Measurements from ENCODE around the gene CACNA1S. TPM values are rescaled to one million over a fixed set of nuclear protein-coding genes. Genes with fewer than 3 reads are reported as not detected.

CACNA1S gene
- total RNA-seq, 1 donor from 2014 or later, result not detected

DNA sequence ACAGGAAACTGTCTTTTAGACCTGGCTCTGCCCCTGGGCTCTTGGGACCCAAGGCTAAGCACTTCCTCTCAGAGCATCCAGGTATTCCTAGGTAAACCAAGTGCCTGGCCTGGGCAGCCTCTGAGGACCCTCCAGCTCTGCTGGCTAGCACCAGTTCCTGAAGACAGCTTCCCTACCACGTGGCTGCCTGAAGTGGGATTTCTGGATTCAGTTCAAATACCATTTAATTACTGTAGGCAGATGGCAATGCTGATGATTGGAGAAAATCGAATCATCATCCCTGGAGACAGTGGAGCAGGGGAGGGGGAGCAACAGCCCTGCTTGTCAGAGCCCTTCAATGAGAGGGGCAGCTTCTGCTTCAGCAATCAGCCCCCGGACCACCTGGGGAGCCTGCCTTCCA is 100.6 kb downstream of the CACNA1S start:
- H3K9me3 ChIP-seq (replicated peaks), result no peaks in the 10 kb centered on the region
- TF ChIP-seq, protein P1, sequence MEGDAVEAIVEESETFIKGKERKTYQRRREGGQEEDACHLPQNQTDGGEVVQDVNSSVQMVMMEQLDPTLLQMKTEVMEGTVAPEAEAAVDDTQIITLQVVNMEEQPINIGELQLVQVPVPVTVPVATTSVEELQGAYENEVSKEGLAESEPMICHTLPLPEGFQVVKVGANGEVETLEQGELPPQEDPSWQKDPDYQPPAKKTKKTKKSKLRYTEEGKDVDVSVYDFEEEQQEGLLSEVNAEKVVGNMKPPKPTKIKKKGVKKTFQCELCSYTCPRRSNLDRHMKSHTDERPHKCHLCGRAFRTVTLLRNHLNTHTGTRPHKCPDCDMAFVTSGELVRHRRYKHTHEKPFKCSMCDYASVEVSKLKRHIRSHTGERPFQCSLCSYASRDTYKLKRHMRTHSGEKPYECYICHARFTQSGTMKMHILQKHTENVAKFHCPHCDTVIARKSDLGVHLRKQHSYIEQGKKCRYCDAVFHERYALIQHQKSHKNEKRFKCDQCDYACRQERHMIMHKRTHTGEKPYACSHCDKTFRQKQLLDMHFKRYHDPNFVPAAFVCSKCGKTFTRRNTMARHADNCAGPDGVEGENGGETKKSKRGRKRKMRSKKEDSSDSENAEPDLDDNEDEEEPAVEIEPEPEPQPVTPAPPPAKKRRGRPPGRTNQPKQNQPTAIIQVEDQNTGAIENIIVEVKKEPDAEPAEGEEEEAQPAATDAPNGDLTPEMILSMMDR (IDR thresholded peaks at IDR 0.05; ENCODE audit: borderline replicate concordance), result no peak
- peaks cover 17% of the 10 kb centered on the region for H3K4me1 ChIP-seq
- no peak overlapping the region for H3K27ac ChIP-seq (replicated peaks)
- H3K36me3 ChIP-seq, result no peaks in the 10 kb centered on the region
- no peak for DNase-seq
- no peak overlapping the region for H3K4me3 ChIP-seq
- peaks cover 83% of the 10 kb centered on the region for H3K27me3 ChIP-seq (ENCODE audit: low read depth)
- intact Hi-C loops (cut with micrococcal nuclease), result no loop called here

DNA sequence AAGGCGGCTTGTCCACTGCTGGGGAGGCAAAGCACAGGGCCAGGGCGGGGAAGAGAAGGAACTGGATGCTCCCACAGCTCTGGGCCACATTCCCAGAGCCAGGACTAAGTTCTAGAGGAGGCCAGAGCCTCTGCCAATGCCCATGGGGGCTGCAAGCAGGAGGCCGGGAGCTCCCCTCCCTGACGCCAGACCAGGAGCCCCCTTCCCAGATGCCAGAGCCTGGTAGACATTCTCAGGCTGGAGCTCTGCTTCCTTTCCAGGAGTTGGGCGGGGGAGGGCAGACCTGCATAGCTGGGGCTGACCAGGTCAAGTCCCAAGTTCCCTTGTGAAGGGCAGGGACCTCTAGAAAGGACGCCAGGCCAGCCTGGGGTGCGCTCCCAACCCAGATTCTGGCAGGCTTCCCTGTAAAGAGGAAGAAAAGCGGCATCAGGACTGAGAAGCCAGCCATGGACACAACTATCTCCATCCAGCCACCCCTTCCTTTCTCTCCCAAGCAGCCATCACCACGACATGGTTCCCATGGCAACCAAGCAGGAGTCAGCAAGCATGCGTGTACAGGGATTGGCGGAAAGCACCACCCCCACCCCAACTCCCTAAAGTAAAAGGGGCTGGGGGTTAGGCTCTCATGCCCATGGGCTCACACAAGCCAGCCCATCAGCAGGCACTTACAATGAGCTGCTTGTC is 102.1 kb downstream of the CACNA1S start:
- intact Hi-C loops (cut with micrococcal nuclease), result no loop called here
- no peaks in the 10 kb centered on the region for H3K9me3 ChIP-seq (replicated peaks)
- no peak overlapping the region for H3K27ac ChIP-seq (replicated peaks)
- peaks cover 73% of the 10 kb centered on the region for H3K27me3 ChIP-seq (ENCODE audit: low read depth)
- TF ChIP-seq, protein P1 (IDR thresholded peaks at IDR 0.05; ENCODE audit: borderline replicate concordance), result no peak
- H3K4me1 ChIP-seq, result peaks cover 1% of the 10 kb centered on the region
- no peaks in the 10 kb centered on the region for H3K36me3 ChIP-seq
- no peak for DNase-seq
- H3K4me3 ChIP-seq, result no peak overlapping the region

DNA sequence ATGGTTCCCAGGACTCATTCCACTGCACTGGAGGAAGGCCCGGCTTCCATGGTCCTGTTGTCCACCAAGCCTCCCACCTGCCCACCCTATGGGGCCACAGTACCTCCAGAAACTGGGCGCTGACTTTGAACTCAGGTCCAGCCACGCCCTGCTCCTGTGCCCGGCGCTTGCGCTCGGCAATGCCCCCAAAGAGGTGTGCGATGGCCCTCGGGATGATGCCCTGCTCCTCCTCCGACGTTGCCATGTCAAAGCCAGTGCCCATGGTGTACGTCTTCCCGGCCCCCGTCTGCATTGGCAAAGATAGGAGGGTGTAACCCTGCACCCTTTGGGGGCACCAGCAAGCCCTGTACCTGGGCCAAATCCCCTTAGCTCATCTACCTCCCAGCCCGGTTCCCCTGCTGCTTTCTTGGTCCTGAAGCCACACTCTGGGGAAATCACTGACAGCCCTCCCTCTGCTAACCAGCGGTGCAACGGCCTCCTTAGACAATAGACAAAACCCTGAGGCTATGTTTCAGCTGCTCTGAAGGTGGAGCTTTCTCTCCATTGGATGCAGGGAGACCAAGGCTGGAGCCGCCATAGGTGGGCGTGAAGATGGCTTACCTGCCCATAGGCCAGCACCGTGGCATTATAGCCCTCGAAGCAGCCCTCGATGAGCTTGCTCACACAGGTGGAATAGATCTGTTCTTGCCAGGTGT is 103.4 kb downstream of the CACNA1S start:
- no peak overlapping the region for H3K4me3 ChIP-seq
- DNase-seq, result no peak
- H3K9me3 ChIP-seq (replicated peaks), result no peaks in the 10 kb centered on the region
- intact Hi-C loops (cut with micrococcal nuclease), result no loop called here
- H3K4me1 ChIP-seq, result no peaks in the 10 kb centered on the region
- H3K36me3 ChIP-seq, result no peaks in the 10 kb centered on the region
- no peak overlapping the region for H3K27ac ChIP-seq (replicated peaks)
- TF ChIP-seq, protein P1 (IDR thresholded peaks at IDR 0.05; ENCODE audit: borderline replicate concordance), result no peak
- peaks cover 61% of the 10 kb centered on the region for H3K27me3 ChIP-seq (ENCODE audit: low read depth)

DNA sequence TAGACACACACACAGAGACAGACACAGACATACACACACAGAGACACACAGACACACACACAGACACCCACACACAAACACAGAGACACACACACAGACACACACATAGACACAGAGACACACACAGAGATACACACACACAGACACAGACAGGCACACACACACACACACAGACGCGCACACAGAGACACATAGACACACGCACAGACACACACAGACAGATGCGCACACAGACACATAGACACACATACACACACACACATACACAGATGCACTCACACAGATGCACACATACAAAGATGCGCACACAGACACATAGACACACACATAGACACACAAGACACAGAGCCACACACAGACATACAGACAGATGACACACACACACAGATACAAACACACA is 104.7 kb downstream of the CACNA1S start:
- no peaks in the 10 kb centered on the region for H3K9me3 ChIP-seq (replicated peaks)
- no peaks in the 10 kb centered on the region for H3K36me3 ChIP-seq
- intact Hi-C loops (cut with micrococcal nuclease), result no loop called here
- peaks cover 47% of the 10 kb centered on the region for H3K27me3 ChIP-seq (ENCODE audit: low read depth)
- DNase-seq, result no peak
- no peak overlapping the region for H3K4me3 ChIP-seq
- TF ChIP-seq, protein P1 (IDR thresholded peaks at IDR 0.05; ENCODE audit: borderline replicate concordance), result no peak
- no peak overlapping the region for H3K27ac ChIP-seq (replicated peaks)
- H3K4me1 ChIP-seq, result no peaks in the 10 kb centered on the region

DNA sequence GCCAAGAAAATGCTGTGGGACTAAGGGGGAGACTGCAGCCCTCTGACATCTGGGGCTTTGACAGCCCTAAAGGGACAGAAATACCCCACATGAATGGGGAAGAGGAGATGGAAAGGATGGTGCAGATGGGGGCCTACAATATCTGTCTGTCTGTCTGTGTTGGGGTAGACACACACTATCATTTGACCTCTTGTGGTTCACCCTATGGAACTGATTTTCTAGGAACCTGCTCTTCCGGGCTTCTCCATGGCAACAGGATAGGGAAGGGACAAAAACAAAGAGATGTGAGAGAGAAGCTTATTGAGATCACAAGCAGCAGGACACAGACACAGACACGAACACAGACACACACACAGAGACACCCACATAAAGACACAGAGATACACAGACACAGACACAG is 105.8 kb downstream of the CACNA1S start:
- TF ChIP-seq, protein P1 (IDR thresholded peaks at IDR 0.05; ENCODE audit: borderline replicate concordance), result no peak
- Histone ChIP-seq H3K27me3 (ENCODE audit: low read depth) (peaks cover 37% of the 10 kb centered on the region), H3K27ac (replicated peaks) (no peak overlapping the region), H3K4me1 (no peaks in the 10 kb centered on the region), H3K9me3 (replicated peaks) (no peaks in the 10 kb centered on the region), H3K36me3 (no peaks in the 10 kb centered on the region), H3K4me3 (no peak overlapping the region)
- DNase-seq, result no peak
- intact Hi-C loops (cut with micrococcal nuclease), result no loop called here
